MM.1S (cell line): Measurements from ENCODE around the gene RUSF1.

ENCODE experiments used
- DNase-seq: peaks from one replicate; pipeline ENCODE4 v3.0.0-alpha.2; 2015
- H2AFZ ChIP-seq: fragments of 300-600 bp; sonication (generic); 2 replicates; pipeline ENCODE4 v1.6.0; 2016; ENCODE audit warnings: antibody characterized with exemption, low read length
- H3F3A ChIP-seq: fragments of 300-600 bp; sonication (generic); 2 replicates; pipeline ENCODE4 v1.6.1; 2016; ENCODE audit warnings: mild to moderate bottlenecking, antibody characterized with exemption, low read length, moderate library complexity, mixed read lengths; ENCODE audit not compliant: insufficient read depth
- H3K27ac ChIP-seq: fragments of 300-600 bp; sonication (generic); 2 replicates; pipeline ENCODE4 v1.5.1; 2016; ENCODE audit warnings: mild to moderate bottlenecking, low read length
- H3K27me3 ChIP-seq: fragments of 300-600 bp; sonication (generic); replicated peaks from 2 replicates; pipeline ENCODE4 v1.6.0; 2016; ENCODE audit warnings: low read length; ENCODE audit not compliant: insufficient read depth
- H3K36me3 ChIP-seq: fragments of 300-600 bp; sonication (generic); replicated peaks from 2 replicates; pipeline ENCODE4 v1.6.1; 2016; ENCODE audit warnings: mild to moderate bottlenecking, low read length, mixed read lengths; ENCODE audit not compliant: insufficient read depth
- H3K4me1 ChIP-seq: fragments of 300-600 bp; sonication (generic); 2 replicates; pipeline ENCODE4 v1.6.1; 2016; ENCODE audit warnings: low read length, mixed read lengths
- H3K4me2 ChIP-seq: fragments of 300-600 bp; sonication (generic); 2 replicates; pipeline ENCODE4 v1.6.0; 2016; ENCODE audit warnings: low read depth, low read length
- H3K4me3 ChIP-seq: fragments of 300-600 bp; sonication (generic); 2 replicates; pipeline ENCODE4 v1.5.1; 2016; ENCODE audit warnings: low read length, mixed read lengths
- H3K79me2 ChIP-seq: fragments of 300-600 bp; sonication (generic); 2 replicates; pipeline ENCODE4 v1.6.1; 2016; ENCODE audit warnings: mixed run types, low read length, mixed read lengths
- H3K9ac ChIP-seq: fragments of 300-600 bp; sonication (generic); 2 replicates; pipeline ENCODE4 v1.6.1; 2016; ENCODE audit warnings: low read length, mixed read lengths
- H3K9me2 ChIP-seq: fragments of 300-600 bp; sonication (generic); replicated peaks from 2 replicates; pipeline ENCODE4 v1.6.1; 2016; ENCODE audit warnings: mild to moderate bottlenecking, low read length, mixed read lengths; ENCODE audit not compliant: insufficient read depth
- H3K9me3 ChIP-seq: fragments of 300-600 bp; sonication (generic); replicated peaks from 2 replicates; pipeline ENCODE4 v1.6.1; 2016; ENCODE audit warnings: mild to moderate bottlenecking, low read length, mixed read lengths; ENCODE audit not compliant: insufficient read depth
- H4K20me1 ChIP-seq: fragments of 300-600 bp; sonication (generic); 2 replicates; pipeline ENCODE4 v1.6.1; 2016; ENCODE audit warnings: mild to moderate bottlenecking, low read length, moderate library complexity, mixed read lengths; ENCODE audit not compliant: insufficient read depth
- CTCF ChIP-seq: fragments of 300-600 bp; sonication (generic); IDR thresholded peaks from 2 replicates; pipeline ENCODE4 v1.5.1; 2016; ENCODE audit warnings: antibody characterized with exemption, low read length, mixed read lengths
- EZH2 ChIP-seq: fragments of 300-600 bp; sonication (generic); optimal IDR thresholded peaks from 2 replicates; pipeline ENCODE3; 2017; ENCODE audit warnings: low read depth, mild to moderate bottlenecking, antibody characterized with exemption, low read length, mixed read lengths
- EZH2phosphoT487 ChIP-seq: fragments of 300-600 bp; sonication (generic); IDR thresholded peaks from 2 replicates; pipeline ENCODE4 v1.6.1; 2018; ENCODE audit warnings: antibody characterized with exemption, low read length

Gene RUSF1

GRCh38 chr16:31537362-31538242, 29.4 kb upstream of the RUSF1 start:
- Histone ChIP-seq H3K27me3 (no peaks in the 10 kb centered on the region; the same call in 1 of the 2 replicates), H3K4me2 (no peak overlapping the region), H3K9ac (no peak overlapping the region), H3K9me3 (no peaks in the 10 kb centered on the region), H2AFZ (no peak overlapping the region), H3K27ac (no peak overlapping the region), H3K9me2 (no peaks in the 10 kb centered on the region), H3K36me3 (no peaks in the 10 kb centered on the region), H3K4me1 (no peaks in the 10 kb centered on the region), H4K20me1 (no peaks in the 10 kb centered on the region), H3K4me3 (no peak overlapping the region), H3F3A (no peaks in the 10 kb centered on the region), H3K79me2 (no peaks in the 10 kb centered on the region)
- no peak for TF ChIP-seq CTCF
- no peak for TF ChIP-seq EZH2
- TF ChIP-seq EZH2phosphoT487: no peak
- no peak for DNase-seq

GRCh38 chr16:31536804-31537361, 28.7 kb upstream of the RUSF1 start:
- Histone ChIP-seq H3K27ac (no peak overlapping the region), H3K4me2 (no peak overlapping the region), H3F3A (no peaks in the 10 kb centered on the region), H3K9ac (no peak overlapping the region), H3K9me2 (no peaks in the 10 kb centered on the region), H3K36me3 (no peaks in the 10 kb centered on the region), H2AFZ (no peak overlapping the region), H3K4me3 (no peak overlapping the region), H3K79me2 (no peaks in the 10 kb centered on the region), H3K9me3 (no peaks in the 10 kb centered on the region), H4K20me1 (no peaks in the 10 kb centered on the region), H3K27me3 (no peaks in the 10 kb centered on the region; the same call in 1 of the 2 replicates), H3K4me1 (no peaks in the 10 kb centered on the region)
- DNase-seq: no peak
- TF ChIP-seq EZH2 (no peak), CTCF (no peak)

DNA sequence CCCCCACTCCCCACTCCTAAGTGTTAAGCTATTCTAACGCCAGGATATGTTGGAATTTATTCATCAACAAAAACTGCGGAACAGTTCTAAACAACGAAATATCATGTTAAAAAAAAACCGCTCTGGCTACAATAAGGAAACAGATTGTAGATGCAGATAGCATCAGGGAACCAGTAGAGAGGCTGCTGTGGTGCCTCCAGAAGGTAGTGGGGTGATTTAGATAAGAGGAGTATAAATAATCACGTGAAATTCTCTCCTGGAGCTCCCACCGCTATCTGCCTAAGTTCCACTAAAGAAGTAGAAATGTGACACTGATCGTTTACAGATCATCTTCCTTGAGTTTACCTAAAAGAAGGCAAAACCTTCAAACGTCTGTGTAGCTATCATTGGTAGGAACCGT, 27.5 kb upstream of the RUSF1 start:
- no peaks in the 10 kb centered on the region for H3K79me2 ChIP-seq

More for the DNA sequence above, 27.5 kb upstream of the RUSF1 start:
- H3K9me2 ChIP-seq: no peaks in the 10 kb centered on the region
- DNase-seq: no peak
- no peak overlapping the region for H3K4me3 ChIP-seq
- H3K36me3 ChIP-seq: no peaks in the 10 kb centered on the region
- H3K9me3 ChIP-seq: no peaks in the 10 kb centered on the region
- H3K9ac ChIP-seq: no peak overlapping the region
- no peak overlapping the region for H2AFZ ChIP-seq
- no peaks in the 10 kb centered on the region; the same call in 1 of the 2 replicates for H3K27me3 ChIP-seq
- H3F3A ChIP-seq: no peaks in the 10 kb centered on the region
- no peak overlapping the region for H3K4me2 ChIP-seq
- H3K27ac ChIP-seq: no peak overlapping the region
- no peak for TF ChIP-seq EZH2
- TF ChIP-seq CTCF: no peak
- TF ChIP-seq EZH2phosphoT487: no peak
- H3K4me1 ChIP-seq: no peaks in the 10 kb centered on the region
- no peaks in the 10 kb centered on the region for H4K20me1 ChIP-seq
